22Rv1 (cell line): ENCODE data around the gene LRMDA.

ENCODE experiments used
- ZFX ChIP-seq: fragments of 450-650 bp; IDR thresholded peaks from 2 replicates; pipeline ENCODE4 v1.6.1; 2017; ENCODE audit warnings: antibody characterized with exemption, borderline replicate concordance
- TF ChIP-seq, protein P1 (sequence below): fragments of 450-650 bp; IDR thresholded peaks from 2 replicates; pipeline ENCODE4 v1.5.1; 2017; ENCODE audit warnings: mild to moderate bottlenecking

DNA sequence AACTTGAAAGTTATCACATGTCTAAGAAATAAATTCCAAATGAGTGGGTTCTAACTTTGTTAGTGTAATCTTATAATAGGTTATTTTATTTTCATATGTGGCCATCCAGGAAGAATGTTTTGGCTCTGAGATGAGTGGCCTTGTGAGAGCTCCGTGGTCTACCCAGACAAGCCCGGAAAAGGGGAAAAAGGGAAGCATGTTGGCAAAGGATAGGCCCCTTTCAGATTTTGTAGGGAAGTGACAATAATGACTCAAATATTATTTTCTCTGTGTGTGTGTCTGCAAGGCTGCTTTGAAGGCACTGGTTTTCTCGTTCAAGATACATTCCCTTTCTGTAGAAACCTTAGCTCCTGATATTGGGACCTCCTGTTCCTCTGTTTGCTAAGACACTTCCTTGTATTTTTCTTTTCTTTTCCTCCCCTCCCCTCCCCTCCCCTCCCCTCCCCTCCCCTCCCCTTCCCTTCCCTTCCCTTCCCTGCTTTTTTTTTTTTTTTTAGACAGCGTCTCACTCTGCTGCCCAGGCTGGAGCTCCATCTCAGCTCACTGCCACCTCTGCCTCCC is 240.8 kb downstream of the LRMDA start:
- TF ChIP-seq, protein P1, sequence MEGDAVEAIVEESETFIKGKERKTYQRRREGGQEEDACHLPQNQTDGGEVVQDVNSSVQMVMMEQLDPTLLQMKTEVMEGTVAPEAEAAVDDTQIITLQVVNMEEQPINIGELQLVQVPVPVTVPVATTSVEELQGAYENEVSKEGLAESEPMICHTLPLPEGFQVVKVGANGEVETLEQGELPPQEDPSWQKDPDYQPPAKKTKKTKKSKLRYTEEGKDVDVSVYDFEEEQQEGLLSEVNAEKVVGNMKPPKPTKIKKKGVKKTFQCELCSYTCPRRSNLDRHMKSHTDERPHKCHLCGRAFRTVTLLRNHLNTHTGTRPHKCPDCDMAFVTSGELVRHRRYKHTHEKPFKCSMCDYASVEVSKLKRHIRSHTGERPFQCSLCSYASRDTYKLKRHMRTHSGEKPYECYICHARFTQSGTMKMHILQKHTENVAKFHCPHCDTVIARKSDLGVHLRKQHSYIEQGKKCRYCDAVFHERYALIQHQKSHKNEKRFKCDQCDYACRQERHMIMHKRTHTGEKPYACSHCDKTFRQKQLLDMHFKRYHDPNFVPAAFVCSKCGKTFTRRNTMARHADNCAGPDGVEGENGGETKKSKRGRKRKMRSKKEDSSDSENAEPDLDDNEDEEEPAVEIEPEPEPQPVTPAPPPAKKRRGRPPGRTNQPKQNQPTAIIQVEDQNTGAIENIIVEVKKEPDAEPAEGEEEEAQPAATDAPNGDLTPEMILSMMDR = no peak
- TF ChIP-seq ZFX = no peak
